Measurements from ENCODE around the gene EXOC6B. TPM values are rescaled to one million over a fixed set of nuclear protein-coding genes. Genes with fewer than 3 reads are reported as not detected.

Gene EXOC6B
- total RNA-seq, 4 donors from 2014 or later, result 14.1 to 107 (median 38.5) TPM

- TF ChIP-seq POLR2A (IDR thresholded peaks at IDR 0.05), result no peak
- TF ChIP-seq, protein P1, sequence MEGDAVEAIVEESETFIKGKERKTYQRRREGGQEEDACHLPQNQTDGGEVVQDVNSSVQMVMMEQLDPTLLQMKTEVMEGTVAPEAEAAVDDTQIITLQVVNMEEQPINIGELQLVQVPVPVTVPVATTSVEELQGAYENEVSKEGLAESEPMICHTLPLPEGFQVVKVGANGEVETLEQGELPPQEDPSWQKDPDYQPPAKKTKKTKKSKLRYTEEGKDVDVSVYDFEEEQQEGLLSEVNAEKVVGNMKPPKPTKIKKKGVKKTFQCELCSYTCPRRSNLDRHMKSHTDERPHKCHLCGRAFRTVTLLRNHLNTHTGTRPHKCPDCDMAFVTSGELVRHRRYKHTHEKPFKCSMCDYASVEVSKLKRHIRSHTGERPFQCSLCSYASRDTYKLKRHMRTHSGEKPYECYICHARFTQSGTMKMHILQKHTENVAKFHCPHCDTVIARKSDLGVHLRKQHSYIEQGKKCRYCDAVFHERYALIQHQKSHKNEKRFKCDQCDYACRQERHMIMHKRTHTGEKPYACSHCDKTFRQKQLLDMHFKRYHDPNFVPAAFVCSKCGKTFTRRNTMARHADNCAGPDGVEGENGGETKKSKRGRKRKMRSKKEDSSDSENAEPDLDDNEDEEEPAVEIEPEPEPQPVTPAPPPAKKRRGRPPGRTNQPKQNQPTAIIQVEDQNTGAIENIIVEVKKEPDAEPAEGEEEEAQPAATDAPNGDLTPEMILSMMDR (IDR thresholded peaks at IDR 0.05), result no peak
- intact Hi-C loops (cut with DNase I; ENCODE audit: low total_unique reads), result no loop called here
- H3K9me3 ChIP-seq, result no peaks in the 10 kb centered on the region
- no peaks in the 10 kb centered on the region for H3K4me1 ChIP-seq
- no peak overlapping the region for H3K4me3 ChIP-seq
- H3K36me3 ChIP-seq, result no peaks in the 10 kb centered on the region
- H3K27me3 ChIP-seq, result no peaks in the 10 kb centered on the region
- no peak for DNase-seq
- no peak overlapping the region for H3K27ac ChIP-seq
Measured at GRCh38 chr2:72572501-72572900, 253.3 kb downstream of the EXOC6B start.

- Histone ChIP-seq H3K4me3 (no peak overlapping the region), H3K9me3 (no peaks in the 10 kb centered on the region), H3K36me3 (no peaks in the 10 kb centered on the region), H3K4me1 (no peaks in the 10 kb centered on the region), H3K27ac (no peak overlapping the region), H3K27me3 (no peaks in the 10 kb centered on the region)
- DNase-seq, result no peak
- intact Hi-C loops (cut with DNase I; ENCODE audit: low total_unique reads), result no loop called here
- TF ChIP-seq POLR2A (IDR thresholded peaks at IDR 0.05), result no peak
- TF ChIP-seq, protein P1 (IDR thresholded peaks at IDR 0.05), result no peak
Measured at GRCh38 chr2:72570413-72570812, 255.4 kb downstream of the EXOC6B start.

- H3K36me3 ChIP-seq, result no peaks in the 10 kb centered on the region
- no peaks in the 10 kb centered on the region for H3K27me3 ChIP-seq
- no peak for DNase-seq
- intact Hi-C loops (cut with DNase I; ENCODE audit: low total_unique reads), result no loop called here
- H3K27ac ChIP-seq, result peak overlapping the region; percentile 35 to 43
- H3K4me3 ChIP-seq, result no peak overlapping the region
- no peaks in the 10 kb centered on the region for H3K9me3 ChIP-seq
- H3K4me1 ChIP-seq, result no peaks in the 10 kb centered on the region
- no peak for TF ChIP-seq POLR2A (IDR thresholded peaks at IDR 0.05)
- TF ChIP-seq, protein P1 (IDR thresholded peaks at IDR 0.05), result no peak
Measured at GRCh38 chr2:72562451-72563153, 263.2 kb downstream of the EXOC6B start.

GRCh38 chr2:72561621-72562318 is 264.1 kb downstream of the EXOC6B start:
- intact Hi-C loops (cut with DNase I; ENCODE audit: low total_unique reads), result no loop called here

More at GRCh38 chr2:72561621-72562318, 264.1 kb downstream of the EXOC6B start:
- Histone ChIP-seq H3K4me1 (no peaks in the 10 kb centered on the region), H3K27me3 (no peaks in the 10 kb centered on the region), H3K4me3 (no peak overlapping the region), H3K27ac (peak overlapping the region; percentile 35 to 43), H3K36me3 (no peaks in the 10 kb centered on the region), H3K9me3 (no peaks in the 10 kb centered on the region)
- no peak for TF ChIP-seq POLR2A (IDR thresholded peaks at IDR 0.05)
- TF ChIP-seq, protein P1 (IDR thresholded peaks at IDR 0.05), result no peak
- no peak for DNase-seq
